Measurements from ENCODE around the gene FXYD2.

Gene FXYD2

GRCh38 chr11:117770061-117770460, 54.5 kb downstream of the FXYD2 start:
- DNase-seq, result no peak
